ENCODE results near the gene ARL5C.
"Not testable (repeated sequence)": the region's sequence is repeated elsewhere in the genome, so short reads cannot be mapped to it uniquely, and the experiment has no call there.

Gene ARL5C

DNA sequence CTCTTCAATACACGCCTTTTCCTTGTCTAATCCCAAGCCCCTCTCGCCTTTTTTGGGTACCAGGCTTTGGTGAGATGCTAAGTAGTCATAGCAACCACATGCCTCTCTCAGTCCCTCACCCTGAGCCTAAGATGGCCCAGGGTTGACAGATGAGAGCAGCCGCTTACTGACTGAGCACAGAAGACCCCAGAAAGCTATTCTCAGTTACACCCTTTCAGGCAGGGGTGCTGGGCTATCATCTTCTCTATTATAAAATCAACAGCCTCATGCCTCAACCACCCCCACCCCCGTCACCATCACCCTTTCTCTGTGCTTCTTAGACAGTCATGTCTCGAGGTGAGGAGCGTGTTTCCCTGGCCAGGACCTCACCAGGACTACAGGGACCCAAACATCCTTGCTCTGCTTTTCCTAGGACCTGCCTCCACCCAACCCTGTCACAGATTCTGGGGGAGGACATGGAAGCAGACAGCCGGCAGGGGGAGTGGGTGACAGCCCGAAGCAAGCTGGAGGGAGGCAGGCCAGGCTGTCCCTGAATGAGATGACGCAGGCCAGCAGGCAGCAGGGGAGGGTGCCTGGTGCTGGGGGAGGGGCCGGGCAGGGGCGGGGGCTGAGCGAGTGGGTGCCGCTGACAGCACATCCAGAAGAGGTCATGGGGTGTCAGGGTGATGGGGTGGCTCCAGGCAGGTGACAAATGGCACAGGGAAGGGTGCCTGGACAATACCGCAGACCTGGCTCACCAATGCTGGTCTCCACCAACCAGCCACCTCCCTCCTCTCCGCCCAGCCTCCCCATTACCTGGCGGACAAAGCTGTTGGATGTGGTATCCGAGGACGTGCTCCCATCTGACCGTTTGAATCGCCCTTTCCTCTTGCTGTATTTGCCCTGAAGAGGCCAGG is 28.4 kb upstream of the ARL5C start:
- no peak for DNase-seq

DNA sequence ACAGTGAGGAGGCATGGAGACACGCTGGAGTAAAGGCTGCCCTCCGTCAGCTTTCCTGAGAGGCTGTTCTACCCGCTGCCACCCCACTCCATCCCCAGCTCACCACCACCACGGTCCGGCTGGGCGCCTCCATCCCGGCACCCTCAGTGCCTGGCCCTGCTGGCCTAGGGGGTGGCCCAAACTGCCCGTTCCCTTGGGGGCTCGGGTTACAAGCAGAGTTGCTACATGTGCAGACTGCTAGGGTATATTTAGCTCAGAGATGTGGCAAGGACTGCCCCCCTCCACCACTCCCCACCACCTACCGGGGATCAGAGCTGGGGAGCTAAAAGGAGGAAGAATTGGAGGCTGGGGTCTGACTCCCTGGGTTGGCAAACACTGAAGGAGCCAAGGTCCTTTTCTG is 27.4 kb upstream of the ARL5C start:
- no peak for DNase-seq

DNA sequence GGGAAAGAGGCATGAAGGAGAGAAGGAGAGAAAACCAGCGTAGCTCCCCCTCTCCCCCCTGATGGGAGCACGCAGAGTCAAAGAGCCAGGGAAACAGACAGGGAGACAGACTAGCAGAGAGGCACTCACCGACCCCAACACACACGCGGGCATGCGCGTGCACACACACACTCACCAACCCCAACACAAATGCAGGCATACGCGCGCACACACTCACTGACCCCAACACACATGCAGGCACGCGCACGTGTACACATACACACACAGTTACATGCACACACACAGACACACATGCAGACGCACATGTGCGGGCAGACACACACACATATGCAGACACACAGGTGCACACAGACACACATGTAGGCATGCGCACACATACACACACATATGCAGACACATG is 26.9 kb upstream of the ARL5C start:
- DNase-seq, result no peak

- DNase-seq, result no peak
These were observed 26.0 kb upstream of the ARL5C start for GRCh38 chr17:39191750-39192510.

DNA sequence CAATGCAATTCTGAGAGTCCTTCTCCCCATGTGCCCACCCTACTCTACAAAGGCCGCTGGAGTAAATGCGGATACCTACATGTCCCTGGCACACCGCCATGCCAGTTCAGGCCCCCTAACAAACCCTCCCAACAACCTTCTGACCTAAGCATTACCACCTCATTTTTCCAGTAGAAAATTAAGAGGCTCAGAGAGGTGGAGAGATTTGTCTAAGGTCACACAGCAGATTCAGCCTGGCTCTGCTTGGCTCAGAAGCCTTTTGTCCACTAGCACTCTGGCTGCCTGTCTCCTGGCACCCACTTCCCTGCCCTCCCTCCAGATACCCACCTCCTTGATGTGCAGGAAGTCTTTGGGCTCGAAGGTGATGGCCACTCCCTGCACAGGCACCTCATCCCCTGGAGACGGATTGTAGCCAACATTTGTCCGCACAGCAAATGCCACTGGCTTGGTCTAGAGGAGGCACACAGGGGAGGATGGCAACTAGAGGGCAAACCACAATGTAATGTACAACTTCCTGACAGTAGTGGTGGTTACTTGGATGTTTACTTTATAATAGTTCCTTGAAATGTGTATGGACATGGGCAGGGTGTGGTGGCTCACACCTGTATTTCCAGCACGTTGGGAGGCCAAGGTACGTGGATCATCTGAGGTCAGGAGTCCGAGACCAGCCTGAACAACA is 21.3 kb upstream of the ARL5C start:
- DNase-seq, result no peak

DNA sequence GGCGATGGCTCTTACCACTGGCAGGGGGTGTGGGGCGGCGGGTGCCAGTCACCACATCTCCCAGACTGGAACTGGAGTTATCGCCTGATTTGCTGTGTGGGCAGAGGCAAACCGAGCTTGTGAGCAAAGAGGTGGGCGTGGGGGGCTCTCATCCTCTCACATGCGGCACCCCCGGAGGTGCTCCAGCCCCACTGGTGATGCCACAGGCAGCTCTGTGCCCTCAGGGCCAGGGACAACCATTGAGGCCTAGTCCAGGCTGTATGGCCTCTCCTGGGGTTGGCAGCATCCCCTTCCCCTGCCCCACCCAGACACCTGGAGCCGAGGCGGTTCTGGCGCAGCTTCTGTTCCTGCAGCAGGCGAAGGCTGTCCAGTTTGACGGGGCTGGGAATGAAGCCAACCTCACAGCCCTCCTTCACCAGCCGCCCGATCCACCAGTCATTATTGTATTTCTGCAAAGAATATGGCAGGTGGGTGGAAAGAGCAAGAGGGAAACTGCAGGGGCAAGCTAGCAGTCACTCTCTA is 20.6 kb upstream of the ARL5C start:
- no peak for DNase-seq

GRCh38 chr17:39183720-39184119 is 17.8 kb upstream of the ARL5C start:
- DNase-seq, result no peak

DNA sequence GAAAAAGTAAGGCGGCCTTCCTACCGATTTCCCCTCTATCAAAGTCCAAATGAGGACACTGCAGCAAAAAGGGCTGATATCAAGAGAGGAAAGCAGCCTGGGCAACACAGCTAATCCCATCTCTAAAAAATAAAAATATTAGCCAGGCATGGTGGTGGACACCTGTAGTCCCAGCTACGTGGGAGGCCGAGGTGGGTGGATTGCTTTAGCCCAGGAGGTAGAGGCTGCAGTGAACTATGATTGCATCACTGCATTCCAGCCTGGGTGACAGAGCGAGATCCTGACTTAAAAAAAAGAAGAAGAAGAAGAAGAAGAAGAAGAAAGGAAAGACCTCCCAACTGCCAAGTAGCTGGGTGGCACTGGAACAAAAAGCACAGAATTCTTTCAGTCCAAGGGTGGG is 17.1 kb upstream of the ARL5C start:
- DNase-seq, result no peak

GRCh38 chr17:39181303-39181702 is 15.3 kb upstream of the ARL5C start:
- DNase-seq, result no peak

DNA sequence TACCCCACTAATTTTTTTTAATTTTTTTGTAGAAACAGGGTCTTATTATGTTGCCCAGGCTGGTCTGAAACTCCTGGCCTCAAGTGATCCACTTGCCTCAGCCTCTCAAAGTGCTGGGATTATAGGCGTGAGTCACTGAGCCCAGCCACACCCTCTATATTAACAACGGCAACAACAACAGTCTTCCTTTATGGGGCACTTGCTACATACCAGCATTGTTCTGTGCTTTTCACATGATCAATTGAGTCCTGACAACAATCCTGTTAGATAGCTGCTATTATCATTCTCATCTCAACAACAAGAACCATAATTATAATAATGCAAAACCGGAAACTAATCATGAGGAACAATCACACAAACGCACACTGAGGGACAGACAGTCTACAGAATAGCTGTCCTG is 12.6 kb upstream of the ARL5C start:
- DNase-seq, result no peak

GRCh38 chr17:39177256-39177655 is 11.3 kb upstream of the ARL5C start:
- DNase-seq, result no peak

GRCh38 chr17:39175695-39176093 is 9.7 kb upstream of the ARL5C start:
- no peak for DNase-seq

- peak; percentile 64 to 66 for DNase-seq
These were observed 9.1 kb upstream of the ARL5C start for GRCh38 chr17:39174920-39175694.

GRCh38 chr17:39173526-39174274 is 7.7 kb upstream of the ARL5C start:
- no peak for DNase-seq

- DNase-seq, result no peak
These were observed 7.1 kb upstream of the ARL5C start for GRCh38 chr17:39173080-39173479.

DNA sequence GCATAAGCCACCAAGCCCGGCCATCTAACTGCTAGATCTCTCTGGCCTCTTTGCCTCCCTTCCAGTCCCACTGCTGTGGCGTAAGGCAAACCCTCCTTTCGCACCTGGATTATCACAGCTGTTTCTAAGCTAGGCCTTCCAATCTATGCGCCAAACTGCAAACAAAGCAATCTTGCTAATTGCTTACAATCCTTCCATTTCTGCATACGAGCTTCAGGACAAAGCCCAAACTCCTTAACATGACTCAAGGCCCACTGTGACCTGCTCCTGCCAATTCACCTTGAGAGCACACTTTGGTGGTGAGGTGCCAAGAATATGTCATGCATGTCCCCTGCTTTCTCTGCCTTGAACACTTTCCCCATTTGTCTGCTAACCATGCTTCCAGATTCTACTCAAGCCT is 6.0 kb upstream of the ARL5C start:
- no peak for DNase-seq

DNA sequence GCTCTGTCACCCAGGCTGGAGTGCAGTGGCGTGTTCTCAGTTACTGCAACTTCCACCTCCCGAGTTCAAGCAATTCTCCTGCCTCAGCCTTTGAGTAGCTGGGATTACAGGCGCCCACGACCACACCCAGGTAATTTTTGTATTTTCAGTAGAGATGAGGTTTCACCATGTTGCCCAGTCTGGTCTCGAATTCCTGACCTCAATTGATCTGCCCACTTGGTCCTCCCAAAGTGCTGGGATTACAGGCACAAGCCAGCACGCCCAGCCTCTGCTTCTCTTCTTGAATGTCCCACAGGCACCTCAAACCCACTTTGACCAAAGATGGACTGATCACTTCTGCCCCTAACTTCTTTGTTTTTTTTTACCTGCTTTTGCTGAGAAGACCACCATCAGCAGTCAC is 4.6 kb upstream of the ARL5C start:
- DNase-seq, result no peak

DNA sequence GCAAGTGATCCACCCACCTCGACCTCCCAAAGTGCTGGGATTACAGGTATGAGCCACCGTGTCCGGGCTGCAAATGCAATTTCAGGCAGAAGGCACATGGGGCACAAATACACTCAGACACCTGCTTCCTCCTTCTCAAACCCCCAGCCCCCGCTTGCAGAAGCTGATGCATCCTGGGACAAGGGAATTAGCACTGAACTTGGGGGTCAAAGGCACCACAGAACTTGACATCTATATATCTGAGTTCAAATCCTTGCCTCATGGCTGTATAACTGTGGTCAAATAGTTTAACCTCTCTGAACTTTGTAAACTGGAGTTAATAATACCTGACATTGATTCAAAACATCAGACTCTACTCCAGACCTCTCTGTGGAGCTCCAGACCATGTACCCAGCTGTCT is 4.1 kb upstream of the ARL5C start:
- no peak for DNase-seq

GRCh38 chr17:39169518-39169917 is 3.6 kb upstream of the ARL5C start:
- no peak for DNase-seq

GRCh38 chr17:39169101-39169500 is 3.1 kb upstream of the ARL5C start:
- DNase-seq, result no peak

DNA sequence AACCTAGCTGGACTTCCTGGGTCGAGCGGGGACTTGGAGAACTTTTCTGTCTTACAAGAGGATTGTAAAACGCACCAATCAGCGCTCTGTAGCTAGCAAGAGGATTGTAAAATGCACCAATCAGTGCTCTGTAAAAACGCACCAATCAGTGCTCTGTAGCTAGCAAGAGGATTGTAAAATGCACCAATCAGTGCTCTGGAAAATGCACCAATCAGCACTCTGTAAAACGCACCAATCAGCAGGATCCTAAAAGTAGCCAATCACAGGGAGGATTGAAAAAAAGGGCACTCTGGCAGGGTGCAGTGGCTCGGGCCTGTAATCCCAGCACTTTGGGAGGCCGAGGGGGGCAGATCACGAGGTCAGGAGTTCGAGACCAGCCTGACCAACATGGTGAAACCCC is 2.5 kb upstream of the ARL5C start:
- DNase-seq, result not testable (repeated sequence)

GRCh38 chr17:39167476-39167875 is 1.5 kb upstream of the ARL5C start:
- no peak for DNase-seq
